Choroid plexus epithelial cell (primary cell): ENCODE data around the gene PNMA8A.

Experiments used
- DNase-seq: peaks from one replicate; pipeline ENCODE4 v3.0.0-alpha.2; 2010; ENCODE audit warnings: low read depth
- H3K4me3 ChIP-seq: 2 replicates; pipeline ENCODE4 v1.5.1; 2011; ENCODE audit warnings: low read depth, mild to moderate bottlenecking, control low read depth, low read length, moderate library complexity
- TF ChIP-seq, protein P1 (sequence below): conservative IDR thresholded peaks from 2 replicates; pipeline ENCODE4 v1.5.1; 2011; ENCODE audit warnings: low read depth, mild to moderate bottlenecking, control low read depth, inconsistent platforms, low read length, moderate library complexity

The PNMA8A gene

DNA sequence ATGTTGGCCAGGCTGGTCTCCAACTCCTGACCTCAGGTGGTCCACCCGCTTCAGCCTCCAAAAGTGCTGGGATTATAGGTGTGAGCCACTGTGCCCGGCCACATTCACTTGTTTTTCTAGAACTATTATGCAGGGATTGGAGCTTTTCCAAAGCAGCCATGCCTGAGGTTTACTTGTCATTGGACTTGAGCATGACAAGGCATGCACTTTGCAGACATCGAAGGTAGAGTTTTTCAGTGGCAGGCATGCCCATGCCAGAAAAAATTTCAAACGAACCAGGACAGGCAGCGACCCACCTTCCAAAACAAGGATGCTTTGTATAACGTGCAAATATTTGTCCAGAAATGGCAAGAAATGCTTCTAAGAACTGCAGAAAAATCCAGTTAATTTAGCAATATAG, 17.7 kb downstream of the PNMA8A start:
- no peak for DNase-seq
- no peak overlapping the region for H3K4me3 ChIP-seq
- TF ChIP-seq, protein P1, sequence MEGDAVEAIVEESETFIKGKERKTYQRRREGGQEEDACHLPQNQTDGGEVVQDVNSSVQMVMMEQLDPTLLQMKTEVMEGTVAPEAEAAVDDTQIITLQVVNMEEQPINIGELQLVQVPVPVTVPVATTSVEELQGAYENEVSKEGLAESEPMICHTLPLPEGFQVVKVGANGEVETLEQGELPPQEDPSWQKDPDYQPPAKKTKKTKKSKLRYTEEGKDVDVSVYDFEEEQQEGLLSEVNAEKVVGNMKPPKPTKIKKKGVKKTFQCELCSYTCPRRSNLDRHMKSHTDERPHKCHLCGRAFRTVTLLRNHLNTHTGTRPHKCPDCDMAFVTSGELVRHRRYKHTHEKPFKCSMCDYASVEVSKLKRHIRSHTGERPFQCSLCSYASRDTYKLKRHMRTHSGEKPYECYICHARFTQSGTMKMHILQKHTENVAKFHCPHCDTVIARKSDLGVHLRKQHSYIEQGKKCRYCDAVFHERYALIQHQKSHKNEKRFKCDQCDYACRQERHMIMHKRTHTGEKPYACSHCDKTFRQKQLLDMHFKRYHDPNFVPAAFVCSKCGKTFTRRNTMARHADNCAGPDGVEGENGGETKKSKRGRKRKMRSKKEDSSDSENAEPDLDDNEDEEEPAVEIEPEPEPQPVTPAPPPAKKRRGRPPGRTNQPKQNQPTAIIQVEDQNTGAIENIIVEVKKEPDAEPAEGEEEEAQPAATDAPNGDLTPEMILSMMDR = no peak

DNA sequence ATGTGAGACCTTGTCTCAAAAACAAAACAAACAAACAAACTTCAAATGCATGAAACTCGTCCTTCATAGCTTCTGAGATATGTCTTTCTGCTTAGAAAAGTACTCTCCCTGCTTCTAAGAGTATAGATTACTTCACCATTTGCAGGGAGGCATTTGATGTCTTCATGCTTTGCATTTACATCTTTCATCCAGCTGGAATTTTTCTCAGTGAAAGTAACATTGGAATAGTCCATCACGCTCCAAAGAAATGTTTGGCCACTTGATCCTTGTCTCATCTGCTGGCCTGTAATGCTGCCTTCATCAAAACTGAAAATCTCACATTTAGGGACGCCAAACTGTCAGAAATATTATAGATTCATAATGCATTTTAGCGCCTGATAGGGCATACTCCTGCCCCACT, 19.2 kb downstream of the PNMA8A start:
- TF ChIP-seq, protein P1 = no peak
- no peak overlapping the region for H3K4me3 ChIP-seq
- no peak for DNase-seq

DNA sequence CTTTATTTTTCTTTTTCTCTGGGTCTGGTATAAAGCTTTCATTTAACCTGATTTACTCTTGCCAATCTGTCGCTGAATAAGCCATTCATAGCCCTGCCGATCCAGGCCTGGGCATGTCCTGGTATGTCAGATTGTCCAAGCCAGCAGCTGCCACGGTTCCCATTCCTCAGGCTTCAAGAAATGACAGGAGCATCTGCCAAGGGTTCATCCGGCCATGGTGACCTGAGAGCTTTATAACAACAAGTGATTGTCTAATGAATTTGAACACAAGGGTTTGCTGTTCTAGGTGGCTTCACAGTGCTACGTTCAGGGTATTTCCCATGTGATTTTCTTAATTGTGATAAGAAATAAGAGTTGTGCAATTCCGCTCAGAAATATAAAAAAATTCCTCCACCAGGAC, 20.0 kb downstream of the PNMA8A start:
- TF ChIP-seq, protein P1 = no peak
- DNase-seq = no peak
- no peak overlapping the region for H3K4me3 ChIP-seq

DNA sequence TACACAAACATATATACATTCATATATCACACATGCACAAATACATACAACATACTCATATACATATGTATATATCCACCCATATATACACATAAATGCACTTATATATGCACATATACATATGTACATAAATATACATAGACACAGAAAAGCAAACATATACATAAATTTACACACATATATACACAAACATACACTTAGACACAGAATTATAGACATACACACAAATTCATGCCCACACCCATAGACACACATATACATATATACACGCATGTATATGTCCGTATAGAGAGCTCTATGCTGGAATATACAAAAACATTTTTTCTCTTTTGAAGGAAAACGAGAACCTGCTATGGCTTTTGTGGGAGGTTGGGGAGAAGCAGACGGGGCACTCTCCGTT, 20.6 kb downstream of the PNMA8A start:
- TF ChIP-seq, protein P1 = no peak
- no peak for DNase-seq
- H3K4me3 ChIP-seq = no peak overlapping the region

DNA sequence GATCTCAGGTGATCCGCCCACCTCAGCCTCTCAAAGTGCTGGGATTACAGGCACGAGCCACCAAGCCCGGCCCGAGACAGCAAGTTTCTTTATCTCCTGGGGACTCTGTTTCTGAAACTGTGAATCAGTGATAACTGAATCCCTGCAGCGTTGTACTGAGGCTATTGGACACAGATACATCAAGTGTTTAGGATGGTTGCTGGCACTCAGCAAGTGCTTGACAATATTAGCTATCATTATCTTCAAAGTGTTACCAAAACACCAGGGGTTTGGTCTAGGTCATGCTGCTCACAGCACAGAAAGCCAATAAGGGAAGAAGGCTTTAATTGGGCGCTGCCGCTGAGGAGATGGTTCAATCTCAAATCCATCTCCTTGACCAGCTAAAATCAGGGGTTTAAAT, 22.1 kb downstream of the PNMA8A start:
- H3K4me3 ChIP-seq = no peak overlapping the region
- no peak for DNase-seq
- TF ChIP-seq, protein P1 = no peak

DNA sequence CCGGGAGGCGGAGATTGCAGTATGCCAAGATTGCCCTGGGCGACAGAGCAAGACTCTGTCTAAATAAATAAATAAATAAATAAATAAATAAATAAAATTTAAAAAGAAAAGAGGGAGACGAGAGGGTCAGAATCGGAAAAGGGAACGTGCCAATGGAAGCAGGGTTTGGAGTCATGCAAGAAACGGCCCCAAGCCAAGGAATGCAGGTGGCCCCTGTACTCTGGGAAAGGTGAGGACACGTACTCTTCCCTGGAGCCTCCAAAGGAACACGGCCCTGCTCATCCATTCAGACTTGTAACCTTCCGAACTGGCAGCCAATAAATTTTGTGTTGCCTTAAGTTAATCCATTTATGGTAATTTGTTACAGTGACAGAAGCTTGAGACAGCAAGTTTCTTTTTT, 22.8 kb downstream of the PNMA8A start:
- H3K4me3 ChIP-seq = no peak overlapping the region
- TF ChIP-seq, protein P1 = no peak
- no peak for DNase-seq

DNA sequence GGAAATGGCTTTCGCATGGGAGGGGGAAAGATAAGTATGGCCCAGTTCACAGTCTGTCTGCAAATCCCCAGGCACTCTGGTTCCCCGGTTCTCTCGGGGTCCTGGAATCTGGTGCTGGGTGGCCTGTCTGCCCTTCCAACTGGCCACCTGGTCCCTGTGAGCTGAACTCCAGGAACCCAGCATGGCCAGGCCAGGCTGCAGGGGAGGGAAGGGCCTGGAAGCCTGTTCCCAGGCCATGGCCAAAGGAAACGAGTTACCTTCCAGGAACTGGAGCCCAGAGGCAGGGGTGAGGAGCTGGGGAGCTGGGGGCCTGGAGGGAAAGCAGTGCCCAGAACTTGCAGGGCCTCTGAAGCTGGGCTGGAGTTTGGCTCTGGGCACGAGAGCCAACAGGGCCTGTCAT, 23.5 kb downstream of the PNMA8A start:
- TF ChIP-seq, protein P1 = no peak
- H3K4me3 ChIP-seq = no peak overlapping the region
- DNase-seq = no peak
